IPS-NIHi7 (cell line): ENCODE measurements around the gene STAU1.
"Not testable (repeated sequence)": the region's sequence is repeated elsewhere in the genome, so short reads cannot be mapped to it uniquely, and the experiment has no call there.

Experiments used
- DNase-seq: peaks from one replicate; pipeline ENCODE4 v3.0.0; 2012; ENCODE audit warnings: mixed read lengths; ENCODE audit errors: extremely low spot score

STAU1 gene

DNA sequence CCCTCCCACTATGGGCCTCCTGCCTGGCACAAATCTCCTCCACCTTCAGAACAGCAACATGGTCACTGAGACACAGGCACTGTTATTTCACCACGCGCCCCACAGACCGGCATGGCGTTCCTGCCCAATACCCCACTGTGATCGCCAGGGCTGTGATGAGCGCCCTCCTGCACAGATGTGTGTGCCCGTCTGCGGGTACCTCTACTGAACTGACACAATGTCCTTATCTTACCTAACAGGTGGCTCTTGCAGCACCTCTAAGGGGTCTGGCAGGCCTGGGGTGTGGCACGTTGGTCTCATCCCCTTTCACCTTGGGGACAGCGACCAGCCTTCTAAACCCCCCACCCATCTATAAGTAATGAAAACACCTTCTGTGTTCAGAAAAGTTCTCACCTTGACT lies 64.2 kb downstream of the STAU1 start:
- no peak for DNase-seq

- no peak for DNase-seq
Observed at GRCh38 chr20:49122920-49123319, 65.2 kb downstream of the STAU1 start.

GRCh38 chr20:49119988-49120387 lies 68.1 kb downstream of the STAU1 start:
- no peak for DNase-seq

GRCh38 chr20:49118307-49118706 lies 69.8 kb downstream of the STAU1 start:
- DNase-seq, result no peak

DNA sequence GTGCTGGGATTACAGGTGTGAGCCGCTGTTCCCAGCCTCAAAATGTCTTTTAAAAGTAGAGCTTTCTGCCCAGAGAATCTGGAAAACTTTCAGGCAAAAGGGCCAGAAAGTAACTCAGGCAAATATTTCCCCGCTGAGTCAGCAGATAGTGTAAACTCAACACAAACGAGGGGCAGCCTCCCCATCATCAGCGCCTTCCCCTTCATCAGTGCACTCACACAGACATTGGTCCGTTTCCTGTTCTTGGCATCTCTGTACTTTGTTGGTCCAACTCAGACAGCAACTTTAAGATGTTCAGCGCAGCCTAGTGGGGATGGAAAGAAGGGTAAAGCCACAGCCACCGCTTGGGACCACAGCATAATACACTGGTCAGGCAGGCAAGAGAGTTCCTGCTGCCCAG lies 72.6 kb downstream of the STAU1 start:
- no peak for DNase-seq

GRCh38 chr20:49112596-49113274 lies 75.4 kb downstream of the STAU1 start:
- no peak for DNase-seq

- DNase-seq, result no peak
Observed at GRCh38 chr20:49110767-49111694, 77.1 kb downstream of the STAU1 start.

DNA sequence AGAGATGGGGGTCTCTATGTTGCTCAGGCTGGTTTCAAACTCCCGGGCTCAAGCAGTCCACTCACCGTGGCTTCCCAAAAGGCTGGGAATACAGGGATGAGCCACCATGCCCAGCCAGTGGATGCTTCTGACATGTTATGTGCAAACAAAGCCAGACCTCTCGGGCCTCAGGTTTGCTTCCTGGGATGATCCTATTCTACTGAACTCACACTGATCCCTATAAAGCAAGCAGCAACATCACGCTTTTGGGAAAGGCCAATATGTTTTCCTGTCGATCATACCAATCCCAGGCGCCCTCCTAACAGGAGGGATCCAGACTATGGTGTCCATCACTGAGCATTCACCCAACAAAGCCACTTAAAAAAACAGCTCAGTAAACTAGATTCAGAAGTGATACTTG lies 81.8 kb downstream of the STAU1 start:
- no peak for DNase-seq

DNA sequence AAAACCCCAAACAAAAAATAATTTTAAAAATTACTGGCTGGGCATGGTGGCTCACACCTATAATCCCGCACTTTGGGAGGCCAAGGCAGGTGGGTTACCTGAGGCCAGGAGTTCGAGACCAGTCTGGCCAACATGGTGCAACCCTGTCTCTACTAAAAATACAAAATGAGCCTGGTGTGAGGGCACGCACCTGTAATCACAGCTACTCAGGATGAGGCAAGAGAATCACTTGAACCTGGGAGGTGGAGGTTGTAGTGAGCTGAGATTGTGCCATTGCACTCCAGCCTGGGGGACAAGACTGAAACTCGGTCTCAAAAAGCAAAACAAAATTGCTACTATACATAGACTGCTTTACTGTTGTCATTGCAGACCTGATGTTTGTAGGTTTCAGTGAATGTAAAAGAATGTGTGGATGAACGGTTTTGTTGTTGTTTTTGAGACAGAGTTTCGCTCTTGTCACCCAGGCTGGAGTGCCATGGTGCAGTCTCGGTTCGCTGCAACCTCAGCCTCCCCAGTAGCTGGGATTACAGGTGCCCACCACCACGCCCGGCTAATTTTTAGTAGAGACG lies 83.1 kb downstream of the STAU1 start:
- DNase-seq, result not testable (repeated sequence)

DNA sequence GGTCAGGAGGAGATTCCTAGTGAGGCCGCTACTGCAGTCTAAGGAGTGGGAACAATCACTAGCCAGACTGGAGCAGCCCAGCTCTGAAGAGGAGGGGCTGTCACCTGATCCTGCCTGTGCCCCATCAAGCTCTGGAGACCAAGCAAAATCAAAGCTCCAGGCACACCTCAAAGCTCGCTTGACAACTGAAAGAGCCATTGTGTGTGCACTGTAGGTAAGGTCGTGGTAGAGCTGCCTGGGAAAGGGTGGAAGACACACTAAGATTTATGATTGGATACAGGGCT lies 83.8 kb downstream of the STAU1 start:
- peak; percentile 28 for DNase-seq

GRCh38 chr20:49103647-49104364 lies 84.3 kb downstream of the STAU1 start:
- DNase-seq, result no peak

- DNase-seq, result no peak
Observed at GRCh38 chr20:49103019-49103418, 85.1 kb downstream of the STAU1 start.

DNA sequence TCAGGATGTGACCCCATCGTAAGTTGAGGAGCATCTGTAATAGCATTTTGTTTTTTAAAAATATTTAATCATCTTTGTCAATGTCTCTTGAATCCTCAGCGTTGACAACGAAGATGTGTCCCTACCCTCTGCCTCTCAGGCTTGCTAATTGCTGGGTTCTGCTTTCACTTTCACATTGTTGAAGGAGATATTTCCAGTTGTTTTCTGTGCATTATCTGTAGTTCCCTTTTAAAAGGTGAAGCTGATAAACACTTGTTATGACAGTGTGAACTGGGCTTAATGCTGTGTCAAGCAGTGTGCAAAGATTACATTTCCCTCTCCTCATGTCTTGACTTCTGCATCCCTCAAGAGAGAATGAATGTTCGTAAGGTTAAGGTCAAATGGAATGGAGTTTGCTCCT lies 87.2 kb downstream of the STAU1 start:
- no peak for DNase-seq

DNA sequence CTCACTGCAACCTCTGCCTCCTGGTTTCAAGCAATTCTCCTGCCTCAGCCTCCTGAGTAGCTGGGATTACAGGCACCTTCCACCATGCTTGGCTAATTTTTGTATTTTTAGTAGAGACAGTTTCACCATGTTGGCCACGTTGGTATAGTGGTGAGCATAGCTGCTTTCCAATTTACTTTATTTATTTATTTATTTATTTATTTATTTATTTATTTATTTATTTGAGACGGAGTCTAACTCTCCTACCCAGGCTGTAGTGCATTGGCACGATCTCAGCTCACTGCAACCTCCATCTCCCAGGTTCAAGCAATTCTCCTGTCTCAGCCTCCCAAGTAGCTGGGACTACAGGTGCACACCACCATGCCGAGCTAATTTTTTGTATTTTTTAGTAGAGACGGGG lies 87.8 kb downstream of the STAU1 start:
- not testable (repeated sequence) for DNase-seq

- no peak for DNase-seq
Observed at GRCh38 chr20:49099011-49099410, 89.1 kb downstream of the STAU1 start.

- DNase-seq, result no peak
Observed at GRCh38 chr20:49098136-49098535, 90.0 kb downstream of the STAU1 start.

DNA sequence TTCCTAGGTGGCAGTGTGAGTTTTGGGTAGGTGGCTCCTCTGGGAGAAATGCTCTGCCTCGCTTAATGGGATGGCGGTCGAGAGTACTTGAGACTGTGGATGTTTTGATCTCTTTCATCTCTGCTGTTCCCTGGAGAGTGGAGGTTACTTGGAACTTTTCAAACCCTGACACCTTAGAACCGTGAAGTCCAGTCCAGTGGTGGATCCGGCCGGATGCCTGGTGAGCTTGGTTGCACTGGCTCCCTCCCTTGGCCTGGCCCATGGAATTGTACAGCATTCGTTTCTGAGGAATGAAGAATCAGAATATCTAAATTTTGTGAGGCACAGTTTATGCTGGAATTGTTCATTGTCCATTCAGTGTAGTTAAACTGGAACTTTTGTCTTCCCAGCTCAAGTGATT lies 91.0 kb downstream of the STAU1 start:
- DNase-seq, result no peak

GRCh38 chr20:49096203-49096730 lies 91.9 kb downstream of the STAU1 start:
- no peak for DNase-seq

DNA sequence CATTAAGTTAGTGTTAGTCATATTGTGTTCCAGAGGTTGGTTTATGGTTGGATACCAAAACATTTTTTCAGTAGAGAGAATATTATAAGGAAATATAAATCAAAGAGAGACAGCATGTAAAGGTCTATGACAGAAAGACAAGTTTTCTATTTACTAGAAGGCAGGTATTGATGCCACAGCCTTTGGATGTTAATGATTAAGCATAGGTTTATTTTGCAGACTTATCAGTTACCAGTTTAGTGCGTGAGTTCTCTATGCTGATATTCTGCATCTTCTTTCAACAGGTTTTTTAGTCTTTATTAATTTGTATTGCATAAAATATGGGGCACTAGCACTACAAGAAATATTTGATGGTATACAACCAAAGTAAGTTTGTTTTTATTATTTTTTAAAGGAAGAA lies 96.4 kb downstream of the STAU1 start:
- DNase-seq, result no peak

DNA sequence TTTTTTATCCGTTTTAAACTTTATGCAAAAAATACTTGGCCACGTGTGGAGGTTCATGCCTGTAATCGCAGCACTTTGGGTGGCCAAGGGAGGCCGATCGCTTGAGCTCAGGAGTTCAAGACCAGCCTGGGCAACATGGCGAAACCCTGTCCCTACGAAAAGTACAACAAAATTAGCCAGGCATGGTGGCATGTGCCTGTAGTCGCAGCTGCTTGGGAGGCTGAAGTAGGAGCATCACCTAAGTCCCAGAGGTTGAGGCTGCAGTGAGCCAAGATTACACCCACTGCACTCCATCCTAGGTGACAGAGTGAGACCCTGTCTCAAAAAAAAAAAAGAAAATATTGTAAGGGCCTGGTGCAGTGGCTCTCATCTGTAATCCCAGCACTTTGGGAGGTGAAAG lies 97.0 kb downstream of the STAU1 start:
- no peak for DNase-seq

GRCh38 chr20:49082295-49082694 lies 105.8 kb downstream of the STAU1 start:
- not testable (repeated sequence) for DNase-seq

GRCh38 chr20:49078310-49078709 lies 109.8 kb downstream of the STAU1 start:
- DNase-seq, result no peak
